Measurements from ENCODE around the gene CPVL.

GRCh38 chr7:29065181-29065857, 81.0 kb downstream of the CPVL start:
- no peak for TF ChIP-seq EP300 (IDR thresholded peaks at IDR 0.05)
- no peak for TF ChIP-seq CTCF (IDR thresholded peaks at IDR 0.05)

Measured in tibial nerve (tissue), 4 donors.